NCI-H2196 treated with DMSO at 0.1 percent for 48 hours (cell line): ENCODE results near the gene VSIG4.
"Not testable (repeated sequence)": the region's sequence is repeated elsewhere in the genome, so short reads cannot be mapped to it uniquely, and the experiment has no call there.

Experiments used
- DNase-seq: peaks from one replicate; lab custom pipeline; 2025; ENCODE audit not compliant: unreplicated experiment; lab: John Stamatoyannopoulos, UW

The VSIG4 gene

DNA sequence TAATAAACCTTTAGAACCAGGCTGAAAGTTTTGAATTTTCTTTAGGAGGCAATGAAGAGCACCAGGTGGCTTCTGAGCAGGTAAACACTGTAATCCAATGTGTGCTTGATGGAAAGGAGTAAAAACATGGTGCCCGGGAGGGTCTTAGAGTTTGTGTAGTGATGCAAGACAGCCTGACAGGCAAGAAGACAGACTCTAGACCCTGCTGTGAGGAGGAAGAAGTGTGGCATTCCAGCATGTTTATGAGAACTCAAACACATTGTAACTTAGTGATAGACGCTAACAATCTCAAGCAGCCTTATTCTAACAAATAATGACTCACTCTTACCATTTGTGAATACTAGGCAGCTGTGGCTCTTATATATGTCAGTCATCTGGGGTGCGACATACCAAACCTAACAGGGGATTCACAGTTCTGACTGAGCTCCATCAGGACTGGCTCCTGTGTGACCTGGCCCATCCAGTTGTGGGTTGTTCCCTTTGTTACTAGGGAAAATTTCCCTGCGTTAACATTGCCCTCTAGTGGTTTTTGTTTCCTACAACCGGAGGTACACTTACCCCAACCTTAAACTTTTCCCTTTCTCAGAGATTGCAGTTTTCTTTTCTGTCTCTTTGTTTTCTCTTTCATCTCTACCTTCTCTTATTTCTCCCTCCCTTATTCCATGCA, 53.8 kb downstream of the VSIG4 start:
- DNase-seq: no peak

DNA sequence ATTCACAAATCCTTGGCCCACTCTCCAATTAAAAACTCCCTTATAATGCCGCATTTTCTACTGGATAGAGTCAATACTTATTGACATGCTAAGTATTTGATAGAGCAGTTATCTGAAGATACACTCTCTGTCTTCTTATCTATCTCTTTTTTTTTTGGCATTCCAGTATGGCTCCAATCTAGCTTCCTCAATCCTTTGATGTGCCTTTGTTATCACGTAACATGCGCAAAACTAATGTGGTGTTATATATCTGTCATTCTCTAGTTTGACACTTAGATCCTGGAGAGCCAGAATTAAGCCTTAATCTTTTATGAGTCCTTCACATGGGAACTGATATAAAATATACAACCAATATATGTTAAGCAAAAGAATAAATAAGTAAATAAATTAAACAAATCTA, 54.7 kb downstream of the VSIG4 start:
- DNase-seq: no peak

DNA sequence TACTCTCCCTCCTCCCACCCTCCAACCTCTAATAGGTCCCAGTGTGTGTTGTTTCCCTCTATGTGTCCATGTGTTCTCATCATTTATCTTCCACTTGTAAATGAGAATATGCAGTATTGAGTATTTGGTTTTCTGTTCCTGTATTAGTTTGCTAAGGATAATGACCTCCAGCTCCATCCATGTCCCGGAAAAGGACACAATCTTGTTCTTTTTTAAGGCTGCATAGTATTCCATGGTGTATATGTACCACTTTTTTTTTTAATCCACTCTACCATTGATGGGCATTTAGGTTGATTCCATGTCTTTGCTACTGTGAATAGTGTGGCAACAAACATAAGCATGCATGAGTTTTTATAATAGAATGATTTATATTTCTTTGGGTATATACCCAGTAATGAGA, 62.7 kb downstream of the VSIG4 start:
- DNase-seq: not testable (repeated sequence)

DNA sequence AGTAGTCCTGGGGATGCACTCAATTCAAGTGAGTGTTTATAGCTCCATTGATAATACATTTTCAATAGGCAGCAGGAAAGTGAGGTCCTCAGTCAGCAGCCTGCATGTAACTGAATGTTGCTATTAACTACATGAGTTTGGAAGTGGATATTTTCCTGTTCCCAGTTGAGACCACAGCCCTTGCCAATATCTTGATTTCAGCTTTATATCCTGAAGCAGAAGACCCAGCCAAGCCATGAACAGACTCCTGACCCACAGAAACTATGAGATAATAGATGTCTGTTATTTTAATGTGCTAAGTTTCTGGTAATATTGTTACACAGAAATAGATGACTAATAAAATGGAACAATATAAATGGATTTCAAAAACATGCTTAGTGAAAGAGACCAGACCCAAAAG, 63.7 kb downstream of the VSIG4 start:
- DNase-seq: no peak

DNA sequence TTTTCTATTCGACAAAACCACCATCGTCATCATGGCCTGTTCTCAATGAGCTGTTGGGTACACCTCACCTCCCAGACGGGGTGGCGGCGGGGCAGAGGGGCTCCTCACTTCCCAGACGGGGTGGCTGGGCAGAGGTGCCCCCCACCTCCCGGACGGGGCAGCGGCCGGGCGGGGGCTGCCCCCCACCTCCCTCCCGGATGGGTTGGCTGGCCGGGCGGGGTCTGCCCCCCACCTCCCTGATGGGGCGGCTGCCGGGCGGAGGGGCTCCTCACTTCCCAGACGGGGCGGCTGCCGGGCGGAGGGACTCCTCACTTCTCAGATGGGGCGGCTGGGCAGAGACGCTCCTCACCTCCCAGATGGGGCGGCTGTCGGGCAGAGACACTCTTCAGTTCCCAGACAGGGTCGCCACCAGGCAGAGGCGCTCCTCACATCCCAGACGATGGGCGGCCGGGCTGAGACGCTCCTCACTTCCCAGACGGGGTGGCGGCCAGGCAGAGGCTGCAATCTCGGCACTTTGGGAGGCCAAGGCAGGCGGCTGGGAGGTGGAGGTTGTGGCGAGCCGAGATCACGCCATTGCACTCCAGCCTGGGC, 64.6 kb downstream of the VSIG4 start:
- not testable (repeated sequence) for DNase-seq
